NCI-H1105 (cell line): Measurements from ENCODE around the gene KRT6B.
"Not testable (repeated sequence)": the region's sequence is repeated elsewhere in the genome, so short reads cannot be mapped to it uniquely, and the experiment has no call there.

ENCODE experiments used
- DNase-seq: peaks from one replicate; lab custom pipeline; 2025; lab: John Stamatoyannopoulos, UW

KRT6B gene

GRCh38 chr12:52413202-52413601 lies 38.7 kb downstream of the KRT6B start:
- no peak for DNase-seq

- DNase-seq, result no peak
Measured at GRCh38 chr12:52411815-52412214, 40.1 kb downstream of the KRT6B start.

- DNase-seq, result not testable (repeated sequence)
Measured at GRCh38 chr12:52410589-52411248, 41.2 kb downstream of the KRT6B start.

DNA sequence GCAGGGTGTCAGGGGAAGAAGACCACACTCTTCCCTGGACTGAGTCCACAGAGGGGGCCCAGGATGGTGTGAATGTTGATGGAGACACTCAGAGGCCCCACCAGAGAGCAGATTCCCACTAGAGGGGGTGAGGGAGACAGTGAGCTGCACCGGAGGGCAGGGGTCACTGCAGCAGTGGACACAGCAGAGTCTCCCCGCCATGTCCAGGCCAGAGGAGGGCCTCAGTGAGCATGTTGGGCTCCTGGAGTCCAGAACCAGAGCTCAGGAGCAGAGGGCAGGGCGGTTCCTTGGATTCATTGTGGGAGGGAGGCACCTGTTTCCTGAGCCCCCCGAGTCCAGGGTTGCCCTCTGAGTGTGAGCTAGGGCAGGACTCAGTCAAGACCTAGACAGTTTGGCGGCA lies 44.0 kb downstream of the KRT6B start:
- DNase-seq, result no peak

DNA sequence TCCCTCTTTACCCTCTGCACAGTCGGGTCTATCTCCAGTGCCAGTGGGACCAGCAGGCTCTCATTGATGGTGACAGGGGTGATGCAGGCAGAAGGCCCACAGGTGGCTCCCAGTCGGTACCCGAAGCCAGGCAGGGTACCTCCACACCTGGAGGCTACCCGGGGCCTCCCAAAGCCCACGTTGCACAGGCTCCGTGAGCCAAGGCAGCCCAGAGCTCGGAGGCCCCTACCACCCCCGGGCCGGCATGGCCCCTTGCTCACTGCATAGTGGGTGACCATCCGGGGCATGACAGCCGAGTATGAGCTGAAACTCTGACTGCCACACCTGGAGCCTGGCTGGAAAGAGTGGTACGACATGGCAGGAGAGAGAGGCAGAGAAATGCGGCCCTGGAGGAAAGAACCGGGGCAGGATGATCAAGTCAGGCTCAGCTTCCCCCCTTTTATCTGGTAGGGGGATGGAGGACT lies 46.0 kb downstream of the KRT6B start, which contains the start of gene KRT82:
KRT82 (minus strand) TSS at position 414 of the 464 bp plus-strand sequence; CDS start at position 356, 58 bp downstream.
- DNase-seq, result no peak

DNA sequence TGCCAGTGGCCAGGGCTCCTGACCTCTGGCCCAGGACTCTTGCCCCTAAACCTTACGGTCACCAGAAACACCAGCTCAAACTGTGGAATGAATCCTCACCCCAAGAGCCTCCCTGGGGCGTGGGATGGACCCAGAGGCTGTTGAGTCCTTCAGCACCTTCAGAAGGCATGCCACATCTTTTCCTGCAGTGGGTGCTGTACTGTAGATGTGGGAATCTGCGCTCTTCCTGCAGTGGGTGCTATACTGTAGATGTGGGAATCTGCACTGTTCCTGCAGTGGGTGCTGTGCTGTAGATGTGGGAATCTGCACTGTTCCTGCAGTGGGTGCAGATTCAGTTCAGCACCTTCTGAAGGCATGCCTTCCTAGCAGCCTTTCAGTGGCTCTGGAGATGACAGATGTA lies 47.0 kb downstream of the KRT6B start:
- no peak for DNase-seq

DNA sequence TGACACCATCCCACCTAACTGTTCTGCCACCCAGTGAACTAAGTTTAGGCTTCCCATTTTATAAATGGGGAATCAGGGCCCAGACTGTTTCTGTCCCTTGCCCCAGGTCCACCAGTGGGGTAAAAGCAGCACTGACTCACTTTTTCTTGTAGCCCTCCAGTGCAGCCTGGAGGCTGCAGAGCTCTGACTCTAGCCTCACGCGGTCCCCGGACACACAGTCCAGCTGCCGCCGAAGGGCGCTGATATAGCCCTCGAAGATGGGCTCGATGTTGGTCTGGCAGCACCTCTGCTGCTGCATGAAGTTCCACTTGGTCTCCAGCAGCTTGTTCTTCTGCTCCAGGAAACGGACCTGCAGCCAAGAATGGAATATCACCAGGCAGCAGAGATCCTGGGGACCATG lies 48.4 kb downstream of the KRT6B start:
- no peak for DNase-seq

GRCh38 chr12:52402873-52403540 lies 48.9 kb downstream of the KRT6B start:
- DNase-seq, result no peak

GRCh38 chr12:52402377-52402776 lies 49.6 kb downstream of the KRT6B start:
- no peak for DNase-seq

DNA sequence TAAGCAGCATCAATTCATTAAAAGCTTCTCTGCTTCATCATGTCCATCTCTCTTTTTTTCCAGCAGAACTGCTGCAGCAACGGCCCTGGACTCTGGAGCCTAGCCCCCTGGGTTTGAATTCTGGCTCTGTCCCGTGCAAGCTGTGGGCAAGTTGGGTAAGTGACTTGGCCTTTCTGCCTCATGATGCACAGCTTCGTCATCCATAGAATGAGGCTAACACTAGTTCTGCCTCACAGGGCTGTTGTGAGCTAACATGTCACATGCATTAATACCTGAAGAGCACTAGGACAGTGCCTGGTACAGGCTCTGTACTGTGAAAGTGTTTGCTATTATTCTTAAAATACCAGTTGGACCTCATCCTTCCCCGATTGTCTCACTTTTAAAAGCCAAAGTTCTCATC lies 50.0 kb downstream of the KRT6B start:
- DNase-seq, result no peak

- DNase-seq, result no peak
Measured at GRCh38 chr12:52401526-52401925, 50.4 kb downstream of the KRT6B start.

GRCh38 chr12:52400906-52401305 lies 51.0 kb downstream of the KRT6B start:
- DNase-seq, result no peak

GRCh38 chr12:52399756-52400155 lies 52.2 kb downstream of the KRT6B start:
- DNase-seq, result no peak

DNA sequence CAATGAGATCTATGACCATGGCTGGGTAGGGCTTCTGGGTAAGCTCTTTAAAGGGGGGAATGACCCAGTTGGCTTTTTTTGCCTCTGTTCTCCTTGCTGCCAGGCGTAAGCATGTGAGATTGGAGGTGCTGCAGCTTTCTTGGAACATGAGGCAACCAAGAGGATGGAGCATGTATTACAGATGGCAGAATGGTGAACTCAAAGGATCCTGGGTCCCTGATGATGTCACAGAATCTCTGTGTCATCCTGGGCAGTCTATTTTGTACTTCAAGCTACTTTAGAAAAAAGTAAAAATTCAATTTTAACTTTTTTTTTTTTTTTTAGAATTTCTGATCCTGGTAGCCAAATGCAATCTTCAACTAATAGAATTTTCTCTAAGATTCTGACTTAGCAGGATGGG lies 53.8 kb downstream of the KRT6B start:
- no peak for DNase-seq

GRCh38 chr12:52396656-52397055 lies 55.3 kb downstream of the KRT6B start:
- no peak for DNase-seq
